Keratinocyte (primary cell): ENCODE measurements around the gene ZNF423. TPM values are rescaled to one million over a fixed set of nuclear protein-coding genes. Genes with fewer than 3 reads are reported as not detected.

Experiments
- DNase-seq: peaks from one replicate; pipeline ENCODE4 v3.0.0-alpha.2; 2011; ENCODE audit warnings: low read depth, missing footprints, low spot score
- FAIRE-seq: peaks from 2 replicates; lab custom pipeline; 2011; peaks lifted over from hg19 to GRCh38; lab: Jason Lieb, UNC
- H2AFZ ChIP-seq: 2 replicates; pipeline ENCODE4 v1.6.0; 2012; ENCODE audit warnings: low read length, control low read depth, inconsistent platforms; ENCODE audit not compliant: control insufficient read depth
- H3K27ac ChIP-seq: 2 replicates; pipeline ENCODE4 v1.5.1; 2011; ENCODE audit warnings: low read length; ENCODE audit not compliant: control insufficient read depth, insufficient read depth
- H3K27me3 ChIP-seq: 3 replicates; pipeline ENCODE4 v1.6.0; 2011; ENCODE audit warnings: low read length; ENCODE audit not compliant: control insufficient read depth, insufficient read depth; ENCODE audit errors: extremely low read depth
- H3K36me3 ChIP-seq, 2 experiments: 2 replicates in 1 of 2; 3 replicates in 1 of 2; pipeline ENCODE4 v1.5.1; 2011; ENCODE audit warnings: low read length in 2 of 2, mild to moderate bottlenecking in 1 of 2; ENCODE audit not compliant: control insufficient read depth in 2 of 2, insufficient read depth in 2 of 2; ENCODE audit errors: extremely low read depth in 1 of 2
- H3K4me1 ChIP-seq: 3 replicates; pipeline ENCODE4 v1.5.1; 2011; ENCODE audit warnings: low read length; ENCODE audit not compliant: control insufficient read depth, insufficient read depth; ENCODE audit errors: extremely low read depth
- H3K4me2 ChIP-seq: 3 replicates; pipeline ENCODE4 v1.6.0; 2011; ENCODE audit warnings: low read depth, low read length; ENCODE audit not compliant: control insufficient read depth, insufficient read depth; ENCODE audit errors: extremely low read depth
- H3K4me3 ChIP-seq, 3 experiments: fragments of 200-600 bp in 1 of 3; sonication (generic) in 1 of 3; 2 replicates in 2 of 3; 3 replicates in 1 of 3; pipeline ENCODE4 v1.5.1; 2011 to 2016; ENCODE audit warnings: low read length in 3 of 3, mild to moderate bottlenecking in 3 of 3, control low read depth in 2 of 3, inconsistent platforms in 1 of 3, low read depth in 1 of 3, mixed read lengths in 1 of 3, mixed run types in 1 of 3, moderate library complexity in 1 of 3; ENCODE audit not compliant: control insufficient read depth in 2 of 3, insufficient read depth in 2 of 3; ENCODE audit errors: extremely low read depth in 1 of 3
- H3K79me2 ChIP-seq: 2 replicates; pipeline ENCODE4 v1.6.0; 2012; ENCODE audit warnings: low read length; ENCODE audit not compliant: control insufficient read depth, insufficient read depth
- H3K9ac ChIP-seq: 3 replicates; pipeline ENCODE4 v1.6.0; 2011; ENCODE audit warnings: low read length; ENCODE audit not compliant: control insufficient read depth, insufficient read depth; ENCODE audit errors: extremely low read depth
- H3K9me1 ChIP-seq: 3 replicates; pipeline ENCODE4 v1.6.0; 2011; ENCODE audit warnings: low read length; ENCODE audit not compliant: control insufficient read depth, insufficient read depth; ENCODE audit errors: extremely low read depth
- H3K9me3 ChIP-seq: 2 replicates; pipeline ENCODE4 v1.5.1; 2012; ENCODE audit warnings: low read depth, low read length; ENCODE audit not compliant: control insufficient read depth
- H4K20me1 ChIP-seq: 3 replicates; pipeline ENCODE4 v1.6.0; 2011; ENCODE audit warnings: low read length; ENCODE audit not compliant: control insufficient read depth, insufficient read depth; ENCODE audit errors: extremely low read depth
- CTCF ChIP-seq, 3 experiments: IDR thresholded peaks in 1 of 3; conservative IDR thresholded peaks in 1 of 3; optimal IDR thresholded peaks in 1 of 3; 2 replicates in 2 of 3; 3 replicates in 1 of 3; pipeline versions ENCODE3 to v1.5.1; 2011; ENCODE audit warnings: low read length in 3 of 3, mild to moderate bottlenecking in 3 of 3, moderate library complexity in 2 of 3, control low read depth in 1 of 3, inconsistent platforms in 1 of 3; ENCODE audit not compliant: insufficient read depth in 2 of 3; ENCODE audit errors: extremely low read depth in 1 of 3
- EZH2 ChIP-seq: IDR thresholded peaks from one replicate; pipeline ENCODE4 v1.6.1; 2012; ENCODE audit warnings: inconsistent platforms, mild to moderate bottlenecking, low read length, moderate library complexity
- dilution Hi-C: fragments of 300-500 bp; cut with MboI; formaldehyde crosslinking; loops from one replicate; pipeline ENCODE4 v1.7.0; 2020; ENCODE audit warnings: low sequenced_read_pairs; ENCODE audit not compliant: extremely low pct_ligation_motif_present
- polyA plus RNA-seq, 5 experiments: library from polyadenylated mRNA; depleted of rRNA in 3 of 5; stranded (reverse) in 3 of 5; stranded (forward) in 1 of 5; unstranded in 1 of 5; fragments of >200 nt; gene quantifications; 1 replicate in 1 of 5; 2 replicates in 3 of 5; 3 replicates in 1 of 5; pipeline versions ENCODE4 v1.2.1 to v1.2.3, GENCODE V29; 2011 to 2012; ENCODE audit warnings: missing spikeins in 2 of 5, low read depth in 1 of 5, low replicate concordance in 1 of 5

The ZNF423 gene
- polyA plus RNA-seq, 1 donor (not counting 4 experiments of a cell fraction or from before 2014, with no cell fraction given) = 0.05 TPM

GRCh38 chr16:49816875-49817274, 39.0 kb downstream of the ZNF423 start:
- no peak overlapping the region for H3K4me2 ChIP-seq
- no peaks in the 10 kb centered on the region for H4K20me1 ChIP-seq
- H3K9me1 ChIP-seq = no peaks in the 10 kb centered on the region
- H3K27ac ChIP-seq = no peak overlapping the region
- H3K27me3 ChIP-seq = no peaks in the 10 kb centered on the region
- no peak overlapping the region for H3K9ac ChIP-seq
- H3K4me3 ChIP-seq = no peak overlapping the region
- H2AFZ ChIP-seq = no peak overlapping the region
- H3K4me1 ChIP-seq = no peaks in the 10 kb centered on the region
- DNase-seq = no peak
- TF ChIP-seq EZH2 (no peak), CTCF (optimal IDR thresholded peaks at IDR 0.05 in 1 of 3, IDR thresholded peaks at IDR 0.05 in 1 of 3, conservative IDR thresholded peaks at IDR 0.05 in 1 of 3; ENCODE audit: extremely low read depth in 1 of 3, insufficient read depth in 2 of 3, low read length in 3 of 3) (no peak)
- H3K36me3 ChIP-seq = no peaks in the 10 kb centered on the region
- dilution Hi-C loops = no loop called here
- FAIRE-seq = no peak
- H3K79me2 ChIP-seq = no peaks in the 10 kb centered on the region
- no peaks in the 10 kb centered on the region for H3K9me3 ChIP-seq

DNA sequence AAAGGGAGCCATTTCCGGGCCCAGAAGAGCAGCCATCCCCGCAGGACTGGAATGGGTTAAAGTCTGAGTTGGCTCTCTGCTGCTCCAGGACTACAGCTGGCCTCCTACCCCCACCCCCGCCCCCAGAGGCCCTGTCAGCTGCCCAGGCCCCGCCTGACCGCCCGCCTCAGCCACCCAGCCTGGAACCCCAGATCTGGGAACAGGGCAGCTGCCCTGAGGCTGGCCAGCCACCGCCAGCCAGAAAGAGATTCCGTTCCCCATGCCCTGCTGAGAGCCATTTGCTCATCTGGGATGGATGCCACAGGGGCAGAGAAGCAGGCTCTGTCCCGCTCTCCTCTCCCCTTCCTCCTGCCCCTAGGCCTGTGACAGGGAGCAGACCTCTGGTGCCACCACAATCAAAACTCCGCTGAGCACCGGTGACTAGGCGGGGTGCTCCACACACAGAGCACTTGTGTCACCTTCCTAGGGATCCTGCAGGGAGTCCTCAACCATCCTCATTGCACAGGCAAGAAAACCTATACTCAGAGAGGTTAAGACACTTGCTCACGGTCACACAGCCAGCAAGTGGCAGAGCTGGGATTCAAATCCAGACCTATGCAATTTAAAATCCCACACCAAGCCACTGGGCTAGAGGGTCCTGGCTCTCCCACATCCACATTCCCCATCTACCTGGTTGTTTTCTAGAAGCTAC, 44.1 kb downstream of the ZNF423 start:
- no peak for TF ChIP-seq CTCF (optimal IDR thresholded peaks at IDR 0.05 in 1 of 3, IDR thresholded peaks at IDR 0.05 in 1 of 3, conservative IDR thresholded peaks at IDR 0.05 in 1 of 3; ENCODE audit: extremely low read depth in 1 of 3, insufficient read depth in 2 of 3, low read length in 3 of 3)
- TF ChIP-seq EZH2 = no peak
- H3K4me3 ChIP-seq = no peak overlapping the region
- no peaks in the 10 kb centered on the region for H3K9me1 ChIP-seq
- no peak overlapping the region for H3K27ac ChIP-seq
- no peaks in the 10 kb centered on the region for H3K79me2 ChIP-seq
- no peaks in the 10 kb centered on the region for H3K36me3 ChIP-seq
- dilution Hi-C loops = no loop called here
- H2AFZ ChIP-seq = no peak overlapping the region
- no peaks in the 10 kb centered on the region for H3K9me3 ChIP-seq
- no peak overlapping the region for H3K9ac ChIP-seq
- DNase-seq (no peak), FAIRE-seq (no peak)
- H3K4me2 ChIP-seq = no peak overlapping the region
- H4K20me1 ChIP-seq = no peaks in the 10 kb centered on the region
- H3K4me1 ChIP-seq = no peaks in the 10 kb centered on the region
- no peaks in the 10 kb centered on the region for H3K27me3 ChIP-seq
